NK-92 (cell line): ENCODE results near the gene RAB6A.
"Not testable (repeated sequence)": the region's sequence is repeated elsewhere in the genome, so short reads cannot be mapped to it uniquely, and the experiment has no call there.

Source experiments
- DNase-seq: peaks from one replicate; lab custom pipeline; 2025; ENCODE audit not compliant: unreplicated experiment; lab: John Stamatoyannopoulos, UW

The RAB6A gene

GRCh38 chr11:73766763-73767162, 5.9 kb upstream of the RAB6A start:
- no peak for DNase-seq

- no peak for DNase-seq
Measured at GRCh38 chr11:73762732-73763131, 1.9 kb upstream of the RAB6A start.

- DNase-seq: no peak
Measured at GRCh38 chr11:73761403-73761945, 600 bp upstream of the RAB6A start.

GRCh38 chr11:73760135-73760678, 667 bp downstream of the RAB6A start:
- no peak for DNase-seq

- DNase-seq: no peak
Measured at GRCh38 chr11:73759610-73760134, 1.2 kb downstream of the RAB6A start.

- DNase-seq: no peak
Measured at GRCh38 chr11:73758451-73758850, 2.4 kb downstream of the RAB6A start.

- no peak for DNase-seq
Measured at GRCh38 chr11:73757598-73757997, 3.3 kb downstream of the RAB6A start.

- DNase-seq: no peak
Measured at GRCh38 chr11:73755670-73756069, 5.2 kb downstream of the RAB6A start.

- no peak for DNase-seq
Measured at GRCh38 chr11:73753938-73754337, 6.9 kb downstream of the RAB6A start.

GRCh38 chr11:73752903-73753302, 8.0 kb downstream of the RAB6A start:
- DNase-seq: no peak

- DNase-seq: no peak
Measured at GRCh38 chr11:73752216-73752867, 8.5 kb downstream of the RAB6A start.

- DNase-seq: not testable (repeated sequence)
Measured at GRCh38 chr11:73750862-73751261, 10.0 kb downstream of the RAB6A start.

GRCh38 chr11:73750228-73750627, 10.6 kb downstream of the RAB6A start:
- no peak for DNase-seq

- DNase-seq: no peak
Measured at GRCh38 chr11:73749118-73749517, 11.8 kb downstream of the RAB6A start.

GRCh38 chr11:73748300-73748699, 12.6 kb downstream of the RAB6A start:
- DNase-seq: no peak

- no peak for DNase-seq
Measured at GRCh38 chr11:73747762-73748161, 13.1 kb downstream of the RAB6A start.

- no peak for DNase-seq
Measured at GRCh38 chr11:73746701-73747100, 14.2 kb downstream of the RAB6A start.

- DNase-seq: no peak
Measured at GRCh38 chr11:73743045-73743444, 17.8 kb downstream of the RAB6A start.

GRCh38 chr11:73735959-73736358, 24.9 kb downstream of the RAB6A start:
- DNase-seq: not testable (repeated sequence)

- no peak for DNase-seq
Measured at GRCh38 chr11:73734993-73735392, 25.9 kb downstream of the RAB6A start.

GRCh38 chr11:73734011-73734410, 26.9 kb downstream of the RAB6A start:
- DNase-seq: not testable (repeated sequence)

- not testable (repeated sequence) for DNase-seq
Measured at GRCh38 chr11:73732936-73733335, 27.9 kb downstream of the RAB6A start.
